GM19463 (cell line): ENCODE data around the gene HGD.

Source experiments
- ATAC-seq: cut with Tn5 transposase; IDR thresholded peaks from one replicate; pipeline ENCODE4 v1.9.1; 2021; ENCODE audit warnings: mild to moderate bottlenecking, moderate library complexity; ENCODE audit not compliant: unreplicated experiment

The HGD gene

GRCh38 chr3:120596116-120596852, 85.8 kb downstream of the HGD start, which contains the start of gene NDUFB4:
Gene NDUFB4 (plus strand): TSS chr3:120596336. CDS start chr3:120596360, 24 bp downstream.
- ATAC-seq, result peak; percentile 91

GRCh38 chr3:120595788-120596115, 86.3 kb downstream of the HGD start:
- no peak for ATAC-seq

GRCh38 chr3:120587332-120587975, 94.6 kb downstream of the HGD start:
- ATAC-seq, result no peak
